ENCODE measurements around the gene RBM12.
"Not testable (repeated sequence)": the region's sequence is repeated elsewhere in the genome, so short reads cannot be mapped to it uniquely, and the experiment has no call there.

Gene RBM12, protein sequence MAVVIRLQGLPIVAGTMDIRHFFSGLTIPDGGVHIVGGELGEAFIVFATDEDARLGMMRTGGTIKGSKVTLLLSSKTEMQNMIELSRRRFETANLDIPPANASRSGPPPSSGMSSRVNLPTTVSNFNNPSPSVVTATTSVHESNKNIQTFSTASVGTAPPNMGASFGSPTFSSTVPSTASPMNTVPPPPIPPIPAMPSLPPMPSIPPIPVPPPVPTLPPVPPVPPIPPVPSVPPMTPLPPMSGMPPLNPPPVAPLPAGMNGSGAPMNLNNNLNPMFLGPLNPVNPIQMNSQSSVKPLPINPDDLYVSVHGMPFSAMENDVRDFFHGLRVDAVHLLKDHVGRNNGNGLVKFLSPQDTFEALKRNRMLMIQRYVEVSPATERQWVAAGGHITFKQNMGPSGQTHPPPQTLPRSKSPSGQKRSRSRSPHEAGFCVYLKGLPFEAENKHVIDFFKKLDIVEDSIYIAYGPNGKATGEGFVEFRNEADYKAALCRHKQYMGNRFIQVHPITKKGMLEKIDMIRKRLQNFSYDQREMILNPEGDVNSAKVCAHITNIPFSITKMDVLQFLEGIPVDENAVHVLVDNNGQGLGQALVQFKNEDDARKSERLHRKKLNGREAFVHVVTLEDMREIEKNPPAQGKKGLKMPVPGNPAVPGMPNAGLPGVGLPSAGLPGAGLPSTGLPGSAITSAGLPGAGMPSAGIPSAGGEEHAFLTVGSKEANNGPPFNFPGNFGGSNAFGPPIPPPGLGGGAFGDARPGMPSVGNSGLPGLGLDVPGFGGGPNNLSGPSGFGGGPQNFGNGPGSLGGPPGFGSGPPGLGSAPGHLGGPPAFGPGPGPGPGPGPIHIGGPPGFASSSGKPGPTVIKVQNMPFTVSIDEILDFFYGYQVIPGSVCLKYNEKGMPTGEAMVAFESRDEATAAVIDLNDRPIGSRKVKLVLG

GRCh38 chr20:35664466-35665206, at the start of gene RBM12, which contains the start of gene CPNE1:
Gene RBM12, minus strand, starts transcription at chr20:35664900. Its CDS starts 9,578 bp downstream, at chr20:35655322.
Gene CPNE1, minus strand, starts transcription at chr20:35664900. Its CDS starts 31,977 bp downstream, at chr20:35632923.
- peak; percentile 97 to 99 for DNase-seq

DNA sequence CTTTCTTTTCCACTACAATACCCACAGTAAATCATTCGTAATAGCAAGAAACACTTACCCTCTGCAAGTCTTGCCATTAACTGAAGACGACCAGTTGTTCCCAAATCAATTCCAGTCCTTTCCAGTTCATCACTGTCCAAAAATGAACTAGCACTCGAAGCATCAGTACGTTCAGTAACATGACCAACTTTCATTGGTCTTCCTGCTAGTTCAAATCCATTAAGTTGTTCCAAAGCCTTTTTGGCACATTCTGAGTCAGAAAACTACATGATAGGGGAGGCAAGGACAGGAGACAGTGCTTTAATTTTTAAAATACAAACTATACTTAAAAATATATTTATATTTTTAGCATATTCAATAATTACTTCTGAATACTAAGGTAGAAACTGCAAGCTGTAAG, 49.4 kb upstream of the RBM12 start:
- DNase-seq: no peak

DNA sequence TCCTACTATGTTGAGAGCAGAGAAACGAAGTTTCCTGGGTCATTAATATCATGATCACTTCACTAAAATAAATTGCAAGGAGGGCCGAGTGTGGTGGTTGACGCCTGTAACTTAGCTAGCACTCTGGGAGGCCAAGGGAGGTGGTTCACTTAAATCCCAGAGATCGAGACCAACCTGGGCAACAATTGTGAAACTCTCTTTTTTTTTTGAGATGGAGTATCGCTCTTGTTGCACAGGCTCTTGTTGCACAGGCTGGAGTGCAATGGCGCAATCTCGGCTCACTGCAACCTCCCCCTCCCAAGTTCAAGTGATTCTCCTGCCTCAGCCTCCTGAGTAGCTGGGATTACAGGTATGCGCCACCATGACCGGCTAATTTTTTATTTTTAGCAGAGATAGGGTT, 48.4 kb upstream of the RBM12 start:
- DNase-seq: not testable (repeated sequence)

DNA sequence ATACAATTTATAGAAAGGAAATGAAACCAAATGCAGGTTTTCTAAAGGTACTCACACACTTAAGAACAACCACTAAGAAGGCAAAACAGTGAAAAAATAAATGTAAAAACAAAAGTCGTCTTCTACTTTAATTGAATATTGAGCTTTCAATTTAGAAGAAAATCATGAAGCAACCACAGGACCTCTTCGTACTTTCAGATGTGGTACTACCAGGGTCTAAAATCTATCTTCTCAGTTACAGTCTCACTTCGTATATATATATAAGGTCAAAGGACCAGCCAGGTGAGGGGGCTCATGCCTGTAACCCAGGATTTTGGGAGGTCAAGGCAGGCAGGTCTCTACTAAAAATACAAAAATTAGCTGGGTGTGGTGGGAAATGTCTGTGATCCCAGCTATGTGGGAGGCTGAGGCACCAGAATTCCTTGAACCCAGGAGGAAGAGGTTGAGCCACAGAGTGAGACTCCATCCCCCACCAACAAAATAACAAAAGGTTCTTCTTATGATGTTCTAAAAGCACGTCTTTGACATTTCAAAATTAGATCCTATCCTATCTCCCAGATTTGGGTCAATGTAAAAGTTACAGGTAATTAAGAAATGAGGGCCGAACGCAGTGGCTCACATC, 47.0 kb upstream of the RBM12 start:
- DNase-seq: no peak

DNA sequence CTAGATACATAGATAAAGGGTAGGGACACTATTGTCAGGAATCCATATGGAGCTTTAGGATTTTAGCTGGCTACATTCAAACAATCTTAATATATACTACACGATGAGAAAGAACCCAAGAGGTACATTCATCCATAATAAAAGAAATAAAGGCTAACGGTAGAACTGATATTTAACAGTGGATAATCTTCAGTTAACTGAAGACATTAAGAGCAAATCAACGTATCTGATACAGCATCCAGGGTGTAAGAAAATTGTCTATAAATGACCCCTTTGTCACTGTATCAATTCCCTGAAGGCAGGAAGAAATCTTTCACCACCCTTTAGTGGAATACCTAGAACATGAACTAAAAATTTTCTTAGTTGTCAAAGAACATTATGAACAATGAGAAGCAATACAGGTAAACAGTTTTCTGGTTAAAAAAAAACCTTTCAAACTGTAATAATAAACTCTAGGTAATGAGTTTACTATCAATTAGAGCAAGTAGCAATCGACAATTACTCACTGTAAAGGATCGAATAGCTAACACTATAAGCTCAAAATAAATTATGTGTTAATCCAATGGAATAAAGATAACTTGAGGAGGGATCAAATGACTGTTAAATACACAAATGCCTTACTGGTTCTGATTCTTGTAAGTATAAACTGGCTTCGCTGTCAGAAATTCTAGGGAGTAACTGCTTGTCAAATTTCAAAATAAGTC, 46.3 kb upstream of the RBM12 start:
- DNase-seq: no peak

DNA sequence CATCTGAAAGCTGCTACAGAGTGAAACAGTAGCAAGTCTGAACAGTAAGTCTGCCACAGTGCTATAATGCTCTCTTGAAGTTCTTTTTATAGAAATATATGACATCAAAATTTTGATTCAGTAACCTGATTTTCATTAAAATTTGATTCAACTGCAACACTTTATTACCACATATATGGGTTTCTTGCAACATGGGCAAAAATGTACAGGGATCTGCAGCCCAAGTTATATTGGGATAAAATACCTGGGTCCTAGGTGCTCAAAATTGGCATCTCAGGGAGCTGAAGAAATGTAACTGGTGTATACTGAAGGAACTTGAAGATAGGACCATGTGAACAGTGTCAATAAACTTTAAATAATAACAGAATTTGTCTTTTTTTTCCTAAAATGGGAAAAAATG, 45.3 kb upstream of the RBM12 start:
- DNase-seq: no peak

DNA sequence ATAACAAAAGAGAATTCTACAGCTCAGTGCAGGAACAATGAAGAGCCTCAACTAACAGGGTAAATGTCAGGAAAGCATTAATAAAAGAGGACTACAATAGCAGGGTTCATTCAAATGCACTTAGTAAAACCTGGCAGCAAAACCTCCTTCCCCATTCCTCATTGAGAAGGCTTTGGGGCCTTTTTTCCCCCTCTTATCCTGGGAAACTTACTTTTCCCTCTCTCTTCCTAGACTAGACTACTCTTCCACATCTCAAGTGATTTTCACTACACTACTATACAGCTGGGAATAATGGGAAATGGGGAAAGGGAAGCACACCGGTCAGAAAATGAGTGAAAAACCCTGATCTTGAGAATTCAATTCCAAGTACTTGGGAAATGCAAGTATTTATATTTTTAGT, 44.6 kb upstream of the RBM12 start:
- no peak for DNase-seq

GRCh38 chr20:35708502-35708901, 43.8 kb upstream of the RBM12 start:
- DNase-seq: no peak

GRCh38 chr20:35706591-35707529, 42.2 kb upstream of the RBM12 start:
- DNase-seq: not testable (repeated sequence)

- not testable (repeated sequence) for DNase-seq
These were observed 41.2 kb upstream of the RBM12 start for GRCh38 chr20:35705894-35706293.

DNA sequence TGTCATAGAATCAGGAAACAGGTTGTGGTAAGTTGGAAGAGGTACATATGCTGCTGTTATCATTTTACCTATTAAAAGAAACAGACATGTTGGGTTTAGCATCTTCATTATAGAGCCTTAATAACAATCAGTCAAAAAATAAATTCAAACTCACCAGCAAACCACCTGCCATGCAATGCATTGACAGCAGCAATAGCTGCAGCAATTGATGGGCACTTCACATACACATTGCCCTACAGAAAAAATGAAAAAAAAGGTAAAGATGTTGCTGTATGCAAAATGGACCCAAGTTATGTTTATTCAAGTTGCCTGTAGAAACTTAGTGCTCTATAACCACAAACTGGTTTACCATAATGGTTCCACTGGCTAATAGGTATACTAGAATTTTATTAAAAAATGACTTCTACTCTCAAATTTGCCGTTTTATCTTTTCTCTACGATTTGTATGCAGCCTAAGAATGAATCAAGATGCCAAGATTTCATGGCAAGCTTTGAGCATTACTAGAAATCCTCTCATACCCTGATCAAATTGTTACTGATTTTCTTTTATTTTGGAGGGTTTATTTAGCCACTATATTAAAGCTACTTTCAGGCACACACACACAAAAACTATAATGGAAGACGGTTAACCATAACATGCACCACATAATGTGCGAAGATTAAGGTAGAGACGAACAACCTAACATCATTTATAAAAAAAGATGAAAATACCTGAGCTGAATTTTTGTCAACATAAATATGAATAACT, 40.0 kb upstream of the RBM12 start:
- DNase-seq: no peak

GRCh38 chr20:35702824-35703695, 38.4 kb upstream of the RBM12 start:
- DNase-seq: no peak

GRCh38 chr20:35702051-35702823, 37.5 kb upstream of the RBM12 start:
- no peak for DNase-seq

DNA sequence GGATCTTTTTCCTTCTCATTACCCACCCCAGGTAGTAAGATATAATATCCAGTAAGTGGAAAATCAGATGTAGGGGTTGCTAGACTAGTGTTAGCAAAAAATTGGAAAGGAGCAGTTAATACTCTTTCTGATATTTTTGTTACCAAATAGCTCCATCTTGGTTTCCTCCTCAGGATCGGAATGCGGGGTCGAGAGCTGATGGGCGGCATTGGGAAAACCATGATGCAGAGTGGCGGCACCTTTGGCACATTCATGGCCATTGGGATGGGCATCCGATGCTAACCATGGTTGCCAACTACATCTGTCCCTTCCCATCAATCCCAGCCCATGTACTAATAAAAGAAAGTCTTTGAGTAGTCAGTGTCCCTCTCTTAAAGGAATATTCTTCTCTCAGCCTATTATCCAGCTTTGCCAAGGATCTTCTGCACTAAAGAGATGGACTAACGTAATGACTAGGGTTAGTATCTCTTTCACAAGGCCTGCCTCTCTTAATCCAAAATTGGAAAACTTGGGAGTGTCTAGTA, 36.0 kb upstream of the RBM12 start:
- no peak for DNase-seq

- DNase-seq: no peak
These were observed 35.4 kb upstream of the RBM12 start for GRCh38 chr20:35699957-35700624.

DNA sequence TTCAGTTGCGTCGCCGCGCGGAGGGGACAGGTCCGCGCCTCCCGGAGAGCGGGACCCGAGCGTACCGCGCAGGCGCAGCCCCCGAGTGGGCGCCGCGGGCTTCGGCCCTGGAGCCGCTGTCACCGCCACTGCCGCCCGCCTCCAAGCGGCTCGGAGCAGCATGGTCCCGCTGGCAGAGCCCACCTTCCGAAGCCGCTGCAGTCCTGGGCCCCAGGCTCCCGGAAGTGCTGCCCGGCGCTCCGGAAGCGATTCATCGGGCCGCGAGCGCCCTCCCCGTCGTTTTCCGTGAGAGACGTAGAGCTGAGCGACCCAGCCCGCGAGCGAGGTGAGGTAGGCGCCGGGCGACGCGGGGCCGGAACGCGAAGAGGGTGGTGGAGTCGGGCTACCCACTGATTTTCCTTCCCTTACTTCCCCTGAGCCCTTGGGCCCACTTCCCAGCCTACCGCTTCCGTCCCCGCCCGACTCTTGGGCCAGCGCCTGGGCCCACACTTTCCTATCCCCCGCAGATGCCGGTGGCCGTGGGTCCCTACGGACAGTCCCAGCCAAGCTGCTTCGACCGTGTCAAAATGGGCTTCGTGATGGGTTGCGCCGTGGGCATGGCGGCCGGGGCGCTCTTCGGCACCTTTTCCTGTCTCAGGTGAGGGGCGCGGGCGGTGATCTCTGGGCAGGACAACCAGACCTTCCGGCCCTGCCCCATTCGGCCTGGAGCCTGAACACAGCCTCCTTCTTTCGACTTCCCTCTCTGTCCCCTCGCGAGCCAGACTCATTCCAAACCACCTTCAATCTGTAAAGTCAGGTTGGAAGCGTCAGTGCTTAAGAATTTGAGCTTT, 34.6 kb upstream of the RBM12 start, which contains the start of the genes NFS1 and ROMO1:
TSS of gene NFS1 (minus strand) at position 226 of the 830 bp plus-strand sequence. CDS start at position 162, 64 bp downstream.
TSS of gene ROMO1 (plus strand) at position 279 of the 830 bp plus-strand sequence. CDS start at position 507, 228 bp downstream.
- peak; percentile 94 to 95 for DNase-seq

Measured in SW 1271 (cell line).